Raji (cell line): ENCODE data around the gene S100B.

Experiments used
- POLR2A ChIP-seq: IDR thresholded peaks from 2 replicates; pipeline ENCODE4 v1.6.1; 2011; ENCODE audit warnings: low read depth, low read length, control low read depth; ENCODE audit not compliant: insufficient read depth

Gene S100B

DNA sequence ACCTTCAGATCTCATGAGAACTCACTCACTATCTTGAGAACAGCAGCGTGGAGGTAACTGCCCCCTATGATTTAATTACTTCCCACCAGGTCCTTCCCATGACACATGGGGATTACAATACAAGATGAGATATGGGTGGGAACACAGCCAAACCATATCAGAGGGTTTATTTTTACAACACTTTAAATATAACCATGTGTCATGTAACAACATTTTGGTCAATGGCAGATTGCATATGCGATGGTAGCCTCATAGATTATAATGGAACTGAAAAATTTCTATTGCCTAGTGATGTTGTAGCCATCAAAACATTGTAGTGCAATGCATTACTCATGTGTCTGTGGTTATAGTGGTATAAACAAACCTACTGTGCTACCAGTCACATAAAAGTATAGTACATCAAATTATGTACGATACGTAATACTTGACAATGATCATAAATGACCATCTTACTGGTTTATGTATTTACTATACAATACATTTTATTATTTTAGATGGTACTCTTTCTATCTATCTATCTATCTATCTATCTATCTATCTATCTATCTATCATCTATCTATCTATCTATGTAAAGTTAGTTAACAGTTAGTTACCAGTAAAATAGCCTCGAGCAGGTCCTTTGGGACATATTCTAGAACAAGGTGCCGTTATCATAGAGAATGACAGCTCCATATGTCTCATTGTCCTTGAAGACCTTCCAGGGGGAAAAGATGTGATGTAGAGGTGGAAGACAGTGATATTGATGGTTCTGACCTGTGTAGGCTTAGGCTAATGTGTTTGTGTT, 12.6 kb upstream of the S100B start:
- TF ChIP-seq POLR2A = no peak

DNA sequence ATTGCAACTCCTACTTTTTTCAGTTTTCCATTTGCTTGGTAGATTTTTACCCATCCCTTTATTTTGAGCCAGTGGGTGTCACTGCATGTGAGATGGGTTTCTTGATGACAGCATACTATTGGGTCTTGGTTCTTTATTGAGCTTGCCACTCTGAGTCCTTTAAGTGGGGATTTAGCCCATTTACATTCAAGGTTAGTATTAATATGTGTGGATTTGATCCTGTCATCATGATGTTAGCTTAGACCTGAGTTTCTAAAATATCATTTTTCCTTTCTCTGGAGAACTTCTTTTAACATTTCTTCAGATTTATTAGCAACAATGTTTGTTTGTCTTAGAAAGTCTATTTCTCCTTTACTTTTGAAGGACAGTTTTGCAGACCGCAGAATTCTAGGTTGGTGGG, 11.8 kb upstream of the S100B start:
- TF ChIP-seq POLR2A = no peak

DNA sequence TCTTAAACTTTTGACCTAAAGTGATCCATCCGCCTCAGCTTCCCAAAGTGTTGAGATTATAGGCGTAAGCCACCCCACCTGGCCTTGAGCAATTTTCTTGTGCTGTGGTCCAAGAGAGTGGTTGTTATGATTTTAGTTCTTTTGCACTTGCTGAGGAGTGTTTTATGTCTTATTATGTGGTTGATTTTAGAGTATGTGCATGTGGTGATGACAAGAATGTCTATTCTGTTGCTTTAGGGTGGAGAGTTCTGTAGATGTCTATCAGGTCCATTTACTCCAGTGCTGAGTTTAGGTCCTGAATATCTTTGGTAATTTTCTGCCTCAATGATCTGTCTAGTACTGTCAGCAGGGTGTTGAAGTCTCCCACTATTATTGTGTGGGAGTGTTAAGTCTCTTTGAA, 11.2 kb upstream of the S100B start:
- no peak for TF ChIP-seq POLR2A

DNA sequence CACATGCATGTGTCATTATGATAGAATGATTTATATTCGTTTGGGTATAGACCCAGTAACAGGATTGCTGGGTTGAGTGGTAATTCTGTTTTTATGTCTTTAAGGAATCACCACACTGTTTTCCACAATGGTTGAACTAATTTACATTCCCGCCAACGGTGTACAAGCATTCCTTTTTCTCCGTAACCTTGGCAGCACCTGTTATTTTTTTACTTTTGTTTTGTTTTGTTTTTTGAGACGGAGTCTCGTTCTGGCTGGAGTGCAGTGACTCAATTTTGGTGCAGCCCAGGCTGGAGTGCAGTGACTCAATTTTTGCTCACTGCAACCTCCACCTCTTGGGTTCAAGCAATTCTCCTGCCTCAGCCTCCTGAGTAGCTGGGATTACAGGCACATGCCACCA, 8.5 kb upstream of the S100B start:
- no peak for TF ChIP-seq POLR2A

DNA sequence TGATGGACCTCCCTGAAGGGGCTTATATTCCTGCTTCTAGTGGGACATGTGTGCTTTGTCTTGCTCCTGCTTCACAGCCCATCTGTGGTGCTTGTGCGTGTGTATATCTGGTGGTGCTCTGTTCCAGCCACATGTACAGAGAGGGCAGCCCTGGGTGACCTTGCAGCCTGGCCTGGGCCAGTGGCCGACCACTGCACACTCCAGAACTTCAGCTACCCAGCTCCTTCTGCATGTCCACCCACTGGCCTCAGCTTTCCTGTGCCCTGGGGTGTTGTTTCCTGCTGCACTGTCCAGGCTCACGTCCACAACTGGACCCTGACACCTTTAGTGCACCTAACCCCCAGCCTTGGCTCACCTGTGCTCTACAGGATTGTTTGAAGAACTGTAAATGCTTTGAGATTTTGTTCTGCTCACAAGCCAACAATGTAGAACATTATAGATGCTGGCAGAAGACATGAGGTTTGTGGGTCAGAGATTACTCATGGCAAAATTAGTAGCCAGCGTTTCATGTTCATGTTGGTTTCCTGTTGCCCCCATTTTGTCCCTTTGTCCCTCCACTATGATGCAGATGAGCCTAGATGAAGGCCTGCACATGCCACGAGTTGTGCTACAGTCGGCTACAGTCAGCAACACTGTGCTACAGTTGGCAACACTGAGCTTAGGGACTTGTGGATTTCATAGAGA, 5.3 kb upstream of the S100B start:
- no peak for TF ChIP-seq POLR2A

DNA sequence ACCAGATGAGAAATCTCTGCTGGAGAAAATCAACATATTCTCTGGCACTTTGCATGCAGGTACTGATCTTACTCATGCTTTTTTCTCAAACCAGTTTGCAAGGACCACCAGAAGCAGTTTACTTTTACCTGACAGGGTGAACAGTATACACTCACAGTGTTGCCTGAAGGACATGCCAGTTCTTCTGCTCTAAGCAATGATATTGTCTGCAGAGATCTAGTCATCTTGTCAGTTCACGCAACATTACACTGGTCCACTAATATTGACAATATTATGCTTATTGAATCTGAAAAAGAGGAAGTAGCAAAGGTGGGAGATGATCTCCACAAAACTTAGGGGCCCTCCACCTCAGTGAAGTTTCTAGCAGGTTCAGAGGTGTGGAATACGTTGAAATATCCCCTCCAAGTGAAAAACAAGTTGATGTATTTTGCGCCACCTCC, 3.8 kb upstream of the S100B start:
- TF ChIP-seq POLR2A = no peak

DNA sequence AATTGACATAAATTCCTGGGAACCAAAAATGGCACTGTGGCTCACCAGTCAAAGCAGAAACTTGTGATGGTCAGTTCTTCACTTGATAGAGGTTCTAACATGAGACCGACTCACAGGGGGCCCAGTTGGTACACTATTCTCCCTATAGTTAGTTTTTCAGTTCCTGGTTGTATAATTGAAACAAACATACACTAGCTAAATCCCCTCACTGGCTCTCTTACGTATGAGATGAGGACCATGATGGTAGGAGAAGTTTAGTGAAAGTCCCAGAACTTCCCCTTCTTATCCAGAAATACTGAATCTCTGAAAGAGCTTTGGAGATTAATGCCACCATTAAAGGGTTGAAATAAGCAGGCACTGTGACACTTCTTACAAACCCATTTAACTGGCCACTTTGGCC, 2.8 kb upstream of the S100B start:
- no peak for TF ChIP-seq POLR2A

DNA sequence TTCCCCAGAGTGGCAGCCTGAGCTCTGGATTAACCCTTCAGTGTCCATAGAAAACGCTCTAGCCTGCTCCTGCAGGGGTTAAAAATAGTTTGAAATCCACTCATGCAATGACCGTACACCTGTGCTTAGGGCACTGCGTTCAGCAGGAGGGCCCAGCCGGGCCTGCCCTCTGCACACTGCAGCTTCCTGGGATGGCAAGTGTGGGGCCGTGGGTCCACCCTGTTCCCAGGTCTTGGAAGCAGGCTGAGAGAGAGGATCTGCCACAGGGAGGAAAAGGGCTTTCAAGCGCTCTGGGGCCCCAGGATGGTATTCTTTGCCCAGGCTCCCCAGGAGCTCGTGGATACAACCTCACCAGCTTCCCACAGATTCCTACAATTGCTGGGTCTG, 1.5 kb upstream of the S100B start:
- no peak for TF ChIP-seq POLR2A

DNA sequence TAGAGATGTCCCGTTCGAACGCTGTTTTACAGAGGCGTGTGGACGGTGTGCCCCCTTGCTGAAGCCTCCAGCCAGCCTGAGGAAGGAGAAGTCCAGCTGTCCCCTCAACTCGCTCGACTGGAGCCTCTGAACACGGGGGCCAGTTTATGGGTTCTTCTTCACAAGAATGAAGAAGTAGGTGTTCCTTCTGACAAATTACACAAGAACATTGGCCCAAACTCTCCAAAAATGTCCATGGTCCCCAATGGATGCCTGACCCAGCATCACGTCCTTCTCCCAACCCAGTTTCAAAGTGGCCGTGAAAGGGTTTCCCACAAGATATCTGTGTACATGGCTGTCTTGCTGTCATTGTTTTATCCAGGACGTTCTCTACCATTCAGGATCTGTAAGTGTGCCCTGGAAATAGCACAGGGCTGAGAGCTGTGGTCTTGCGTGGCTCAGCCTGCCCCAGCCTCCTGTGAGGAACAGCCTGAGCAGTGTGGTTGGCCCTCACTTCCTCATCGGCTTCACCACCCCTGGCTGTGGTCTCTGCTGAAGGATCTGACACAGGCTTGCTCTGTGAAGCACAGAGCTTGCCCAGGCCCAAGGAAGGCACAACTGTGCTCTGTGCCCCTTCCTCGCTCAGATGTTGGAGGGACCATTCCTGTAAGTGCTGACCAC, 1.0 kb upstream of the S100B start:
- no peak for TF ChIP-seq POLR2A

DNA sequence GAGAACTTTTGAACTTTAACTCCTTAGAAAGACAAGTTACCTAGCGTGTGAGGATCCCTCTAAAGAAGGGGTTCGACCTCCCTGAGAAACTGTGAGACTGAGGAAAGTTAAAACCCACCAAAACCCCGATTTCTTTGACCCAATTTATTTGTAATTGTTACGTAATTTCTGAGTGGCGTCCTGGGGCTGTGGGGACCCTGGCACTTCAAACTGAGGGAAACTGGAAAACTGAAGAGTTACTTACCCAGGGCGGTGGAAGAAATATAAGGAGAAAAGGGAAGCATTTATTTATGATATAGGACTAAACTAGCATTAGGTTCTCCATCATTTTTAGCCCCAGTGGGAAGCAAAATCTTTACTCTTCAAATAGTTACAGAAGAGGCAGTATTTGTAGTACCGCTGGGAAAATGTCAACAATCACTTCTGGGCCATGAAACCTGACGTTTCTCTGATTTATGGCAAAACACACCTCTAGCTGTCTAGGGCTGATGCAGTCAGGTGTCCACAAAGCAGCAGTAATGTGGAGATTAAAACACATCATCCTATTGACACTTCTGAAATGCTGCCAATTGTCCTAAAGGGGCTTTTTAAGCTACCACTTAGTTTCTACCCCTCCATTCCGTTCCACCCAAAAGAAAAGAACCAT, 430 bp downstream of the S100B start:
- TF ChIP-seq POLR2A = no peak

DNA sequence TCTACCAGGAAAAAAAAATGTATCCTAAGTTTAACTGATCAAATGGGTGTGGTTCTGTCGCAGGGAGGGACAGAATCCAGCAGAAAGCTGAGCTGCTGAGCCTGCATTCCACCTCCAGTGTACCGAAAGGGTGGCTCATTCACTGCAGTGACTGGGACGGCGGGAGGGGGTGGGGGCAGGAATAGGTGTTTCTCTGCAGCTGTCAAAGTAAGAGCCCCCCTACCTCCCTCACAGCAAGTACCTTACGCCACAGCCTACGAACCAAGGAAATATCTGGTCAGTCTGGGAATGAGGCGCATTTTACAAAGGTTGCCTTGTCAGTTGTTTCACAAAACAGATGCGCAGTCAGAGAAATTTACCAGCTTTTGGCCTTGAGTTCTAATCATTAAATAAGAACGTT, 1.7 kb downstream of the S100B start:
- no peak for TF ChIP-seq POLR2A

DNA sequence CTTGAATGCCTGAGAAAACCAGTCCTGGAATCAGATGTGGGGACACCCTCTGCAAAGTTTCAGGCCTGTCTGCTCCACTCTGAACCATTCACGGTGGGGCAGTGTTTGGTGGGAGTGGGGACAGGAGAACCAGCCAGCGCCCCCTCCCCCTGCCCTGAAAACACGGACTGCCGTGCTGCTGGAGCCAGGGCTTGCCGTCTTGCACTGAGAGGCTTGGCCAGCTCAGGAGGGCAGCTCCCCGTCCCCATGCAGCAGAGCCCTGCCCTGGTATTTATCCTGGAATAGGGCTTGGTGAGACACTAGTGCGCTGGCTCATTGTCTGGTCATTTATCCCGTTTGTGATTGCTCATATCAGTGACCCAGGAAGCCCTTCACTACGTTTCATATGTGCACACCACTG, 3.9 kb downstream of the S100B start:
- no peak for TF ChIP-seq POLR2A

DNA sequence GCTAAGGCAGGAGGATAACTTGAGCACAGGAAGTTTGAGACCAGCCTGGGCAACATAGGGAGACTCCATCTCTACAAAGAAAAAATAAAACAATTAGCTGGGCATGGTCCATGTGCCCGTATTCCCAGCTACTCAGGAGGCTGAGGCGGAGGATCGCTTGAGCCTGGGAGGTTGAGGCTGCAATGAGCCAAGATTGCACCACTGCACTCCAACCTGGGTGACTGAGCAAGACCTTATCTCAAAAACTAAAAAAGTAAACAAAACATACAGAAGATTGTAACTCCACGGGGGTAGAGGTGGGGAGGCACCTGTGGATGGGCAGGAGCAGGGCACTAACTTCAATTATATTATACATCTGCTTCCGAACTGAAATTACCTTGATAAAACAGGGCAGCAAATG, 4.6 kb downstream of the S100B start:
- no peak for TF ChIP-seq POLR2A

DNA sequence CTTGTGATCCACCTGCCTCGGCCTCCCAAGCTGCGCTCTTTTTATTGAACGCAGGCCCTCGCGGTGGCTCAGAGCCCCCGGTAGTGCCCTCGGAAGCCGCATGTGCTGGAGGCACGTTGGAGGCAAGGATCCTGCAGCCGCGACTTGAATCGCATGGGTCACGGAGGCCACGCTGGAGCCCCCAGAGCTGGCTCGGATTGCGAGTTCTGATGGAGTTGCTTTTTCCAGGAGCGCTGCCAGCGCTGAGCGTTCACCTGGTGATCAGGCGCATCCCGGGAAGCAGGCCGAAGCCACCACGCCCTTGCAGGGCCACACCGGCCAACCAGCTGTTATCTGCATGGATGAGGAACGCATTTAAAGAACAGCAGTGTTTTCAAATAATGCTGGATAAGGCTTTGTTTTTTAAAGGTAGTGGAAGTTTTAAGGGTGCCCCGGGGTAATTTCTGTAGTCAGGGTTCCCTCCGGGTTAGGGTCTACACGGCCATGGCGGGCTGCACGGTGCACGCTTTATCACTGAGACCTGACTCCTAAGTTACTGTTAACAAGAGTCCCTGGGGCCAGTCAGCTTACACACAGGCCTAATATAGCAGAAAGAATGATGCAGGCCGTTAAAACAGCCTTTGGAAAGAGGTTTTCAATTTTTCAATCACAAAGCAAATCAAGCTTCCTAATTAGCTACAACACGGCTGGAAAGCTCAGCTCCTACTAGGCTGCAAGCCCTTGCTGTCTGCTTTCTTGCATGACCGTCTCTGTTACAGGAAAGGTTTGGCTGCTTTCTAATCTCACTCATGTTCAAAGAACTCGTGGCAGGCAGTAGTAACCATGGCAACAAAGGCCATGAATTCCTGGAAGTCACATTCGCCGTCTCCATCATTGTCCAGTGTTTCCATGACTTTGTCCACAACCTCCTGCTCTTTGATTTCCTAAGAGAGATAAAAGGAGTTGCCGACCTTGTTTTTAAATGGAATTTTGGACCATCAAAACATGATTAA, 6.0 kb downstream of the S100B start:
- no peak for TF ChIP-seq POLR2A
